Spinal cord (tissue), 10 donors: ENCODE measurements around the gene TALDO1. TPM values are rescaled to one million over a fixed set of nuclear protein-coding genes. Genes with fewer than 3 reads are reported as not detected.
A peak's percentile ranks its signal among the peaks of the same experiment; 100 is the strongest.

Experiments used
- DNase-seq, 6 donors: peaks; one replicate each; pipeline versions ENCODE4 v3.0.0 to v3.0.0-alpha.2; 2013 to 2015; ENCODE audit warnings: low spot score in 6 of 6, low read depth in 4 of 6
- H3K27ac ChIP-seq: one replicate; pipeline ENCODE4 v1.5.1; 2013; ENCODE audit warnings: low read depth, low read length, control low read depth
- H3K27me3 ChIP-seq: one replicate; pipeline ENCODE4 v1.6.1; 2013; ENCODE audit warnings: low read length; ENCODE audit not compliant: control insufficient read depth, insufficient read depth
- H3K36me3 ChIP-seq: one replicate; pipeline ENCODE4 v1.6.1; 2013; ENCODE audit warnings: low read length; ENCODE audit not compliant: control insufficient read depth, insufficient read depth
- H3K4me1 ChIP-seq: one replicate; pipeline ENCODE4 v1.6.1; 2013; ENCODE audit warnings: low read length; ENCODE audit not compliant: control insufficient read depth, insufficient read depth
- H3K4me3 ChIP-seq: one replicate; pipeline ENCODE4 v1.5.1; 2013; ENCODE audit warnings: low read depth, low read length, control low read depth
- H3K9me3 ChIP-seq: one replicate; pipeline ENCODE4 v1.6.1; 2013; ENCODE audit warnings: low read length; ENCODE audit not compliant: control insufficient read depth, insufficient read depth
- WGBS: methylation state at CpG from one replicate; pipeline ENCODE4 v1.1.5; 2013; ENCODE audit warnings: missing lambda C conversion rate; ENCODE audit not compliant: insufficient coverage; 5-methylcytosine and 5-hydroxymethylcytosine counted together
- polyA plus RNA-seq, 2 donors: library from polyadenylated mRNA; unstranded; fragments of 120-200 nt; gene quantifications; one replicate each; pipeline ENCODE4 v1.2.1, GENCODE V29; 2013; ENCODE audit not compliant: insufficient read length in 2 of 2
- total RNA-seq, 2 donors: library from RNA; depleted of rRNA in 1 of 2; stranded (reverse); fragments of 120-200 nt in 1 of 2; fragments of >200 nt in 1 of 2; gene quantifications; one replicate each; pipeline versions ENCODE4 v1.2.3 to v1.2.4, GENCODE V29; 2013 to 2014
- donor health status: healthy.

The TALDO1 gene
- total and polyA plus RNA-seq, 4 donors: 104 to 160 (median 141) TPM

GRCh38 chr11:773830-774229, 26.6 kb downstream of the TALDO1 start:
- 94% methylated on average over 9 of the region's 9 CpGs for WGBS
- Histone ChIP-seq H3K27ac (peak overlapping the region; percentile 88), H3K9me3 (no peaks in the 10 kb centered on the region), H3K4me1 (peaks cover 69% of the 10 kb centered on the region), H3K4me3 (no peak overlapping the region), H3K27me3 (no peaks in the 10 kb centered on the region), H3K36me3 (peaks cover 80% of the 10 kb centered on the region)
- DNase-seq: no peak

DNA sequence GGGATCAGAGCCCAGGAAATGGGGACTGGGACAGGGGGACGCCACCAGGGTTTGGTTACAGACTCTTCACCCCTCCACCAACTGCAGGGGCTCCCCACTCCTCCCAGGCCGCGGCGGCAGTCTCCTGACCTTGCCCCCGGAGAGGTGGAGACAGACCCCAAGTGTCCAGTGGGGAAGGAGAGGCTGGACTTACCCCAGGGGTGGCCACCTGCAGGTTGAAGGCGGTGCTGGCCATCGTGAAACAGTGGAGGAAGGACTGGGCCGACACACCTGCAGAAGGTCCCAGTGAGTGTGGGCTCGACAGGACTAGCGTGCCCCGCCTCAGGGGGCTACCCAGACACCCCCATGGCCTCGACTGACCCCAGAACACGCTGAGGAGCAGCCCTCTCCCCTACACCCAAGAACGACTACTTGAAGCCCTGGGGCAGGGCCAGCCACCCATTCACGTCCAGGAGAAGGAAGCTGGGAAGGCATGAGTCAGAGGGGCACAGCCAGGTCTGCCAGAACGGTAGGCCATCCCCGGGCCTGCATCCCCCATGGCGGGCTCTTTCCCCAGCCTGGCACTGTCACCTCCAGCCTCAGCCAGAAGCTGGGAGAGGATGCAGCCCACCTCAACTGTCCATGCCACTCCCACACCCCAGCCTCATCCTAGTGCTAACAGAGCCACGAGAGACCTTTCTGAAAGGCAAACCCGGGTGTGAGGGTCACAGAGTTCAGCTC, 27.8 kb downstream of the TALDO1 start:
- Histone ChIP-seq H3K9me3 (no peaks in the 10 kb centered on the region), H3K36me3 (peaks cover 80% of the 10 kb centered on the region), H3K4me3 (no peak overlapping the region), H3K4me1 (peaks cover 79% of the 10 kb centered on the region), H3K27ac (no peak overlapping the region), H3K27me3 (no peaks in the 10 kb centered on the region)
- WGBS: 78% methylated on average over 10 of the region's 20 CpGs
- no peak for DNase-seq

DNA sequence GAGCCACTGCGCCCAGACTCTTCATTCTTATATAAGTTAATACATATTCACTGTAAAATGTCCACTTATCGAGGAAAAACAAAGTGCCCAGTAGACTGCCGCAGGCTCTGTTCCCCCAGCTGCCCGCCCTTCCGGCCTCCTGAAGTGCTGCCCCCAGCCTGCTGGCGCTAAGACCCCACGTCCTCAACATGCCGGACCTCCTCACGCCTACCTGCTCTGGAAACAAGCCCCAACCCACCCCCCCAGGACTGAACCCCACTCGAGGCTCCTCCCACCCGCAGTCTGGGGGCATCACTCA, 28.9 kb downstream of the TALDO1 start:
- 27% methylated on average over 11 of the region's 11 CpGs for WGBS
- DNase-seq: no peak
- Histone ChIP-seq H3K4me1 (peaks cover 81% of the 10 kb centered on the region), H3K27ac (no peak overlapping the region), H3K9me3 (no peaks in the 10 kb centered on the region), H3K27me3 (no peaks in the 10 kb centered on the region), H3K36me3 (peaks cover 77% of the 10 kb centered on the region), H3K4me3 (peak overlapping the region; percentile 70)

- Histone ChIP-seq H3K9me3 (no peaks in the 10 kb centered on the region), H3K27ac (no peak overlapping the region), H3K27me3 (no peaks in the 10 kb centered on the region), H3K4me3 (peak overlapping the region; percentile 70), H3K36me3 (peaks cover 74% of the 10 kb centered on the region), H3K4me1 (peaks cover 76% of the 10 kb centered on the region)
- no peak for DNase-seq
- under 1% methylated on average over 41 of the region's 65 CpGs for WGBS
These were observed 29.5 kb downstream of the TALDO1 start for GRCh38 chr11:776561-777287.

DNA sequence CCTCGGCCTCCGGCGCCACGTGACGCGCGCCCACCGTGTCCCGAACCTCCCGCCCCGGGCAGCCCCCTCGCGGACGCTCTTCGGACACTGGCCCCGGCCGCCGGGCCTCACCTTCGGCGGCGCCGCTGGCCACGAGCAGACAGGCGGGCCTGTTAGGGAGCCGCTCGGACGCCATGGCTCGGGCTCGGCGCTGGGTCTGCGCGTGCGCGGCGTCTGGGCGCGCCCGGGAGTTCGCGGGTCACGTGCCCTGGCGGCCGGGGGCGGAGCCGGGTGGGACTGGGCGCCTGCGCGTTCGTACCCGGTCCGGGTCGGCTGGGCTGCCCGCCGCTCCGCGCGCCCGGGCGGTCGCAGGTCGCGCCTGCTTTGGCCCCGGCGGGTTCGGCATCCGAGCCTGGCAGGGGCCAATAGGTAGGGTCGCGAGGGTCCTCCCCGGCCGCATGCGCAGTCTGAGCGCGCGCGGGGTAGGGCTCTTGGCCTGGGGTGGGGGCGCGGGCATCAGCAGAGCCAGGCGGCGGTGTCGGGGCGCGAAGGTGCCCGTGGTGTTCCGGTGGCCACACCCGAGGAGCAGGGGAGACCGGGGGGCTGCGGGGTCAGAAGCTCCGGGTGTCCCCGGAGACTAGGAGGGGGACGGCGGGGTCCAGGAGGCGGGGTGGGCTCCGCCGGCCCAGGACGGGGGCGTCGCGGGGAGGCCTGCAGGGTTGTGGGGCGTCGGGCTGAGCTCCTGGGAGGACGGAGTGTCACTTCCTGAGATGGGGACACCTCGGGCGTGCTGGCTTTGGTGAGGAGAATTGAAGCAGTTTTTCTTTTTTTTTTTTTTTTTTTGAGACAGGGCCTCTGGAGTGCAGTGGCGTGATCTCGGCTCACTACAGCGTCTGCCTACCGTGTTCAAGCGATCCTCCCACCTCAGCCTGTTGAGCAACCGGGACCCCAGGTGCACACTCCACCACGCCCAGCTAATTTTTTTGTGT, 30.3 kb downstream of the TALDO1 start, which contains the start of gene GATD1:
TSS of gene GATD1 (minus strand) at position 200 of the 968 bp plus-strand sequence. CDS start at position 175, 25 bp downstream.
- peak within 1 kb of the TSS; percentile 70 for H3K4me3 ChIP-seq
- under 1% methylated on average over 102 of the region's 110 CpGs for WGBS
- peak; percentile 70 to 97 (median 86) for DNase-seq
- H3K9me3 ChIP-seq: no peaks in the 10 kb centered on the region
- H3K27ac ChIP-seq: no peak within 1 kb of the TSS
- peaks cover 74% of the 10 kb centered on the region for H3K36me3 ChIP-seq
- H3K27me3 ChIP-seq: no peaks in the 10 kb centered on the region
- H3K4me1 ChIP-seq: peaks cover 69% of the 10 kb centered on the region

- WGBS: 93% methylated on average over 23 of the region's 23 CpGs
- peaks cover 59% of the 10 kb centered on the region for H3K36me3 ChIP-seq
- no peaks in the 10 kb centered on the region for H3K27me3 ChIP-seq
- DNase-seq: no peak
- no peaks in the 10 kb centered on the region for H3K9me3 ChIP-seq
- peaks cover 66% of the 10 kb centered on the region for H3K4me1 ChIP-seq
- no peak overlapping the region for H3K27ac ChIP-seq
- no peak overlapping the region for H3K4me3 ChIP-seq
These were observed 32.0 kb downstream of the TALDO1 start for GRCh38 chr11:778976-779954.

DNA sequence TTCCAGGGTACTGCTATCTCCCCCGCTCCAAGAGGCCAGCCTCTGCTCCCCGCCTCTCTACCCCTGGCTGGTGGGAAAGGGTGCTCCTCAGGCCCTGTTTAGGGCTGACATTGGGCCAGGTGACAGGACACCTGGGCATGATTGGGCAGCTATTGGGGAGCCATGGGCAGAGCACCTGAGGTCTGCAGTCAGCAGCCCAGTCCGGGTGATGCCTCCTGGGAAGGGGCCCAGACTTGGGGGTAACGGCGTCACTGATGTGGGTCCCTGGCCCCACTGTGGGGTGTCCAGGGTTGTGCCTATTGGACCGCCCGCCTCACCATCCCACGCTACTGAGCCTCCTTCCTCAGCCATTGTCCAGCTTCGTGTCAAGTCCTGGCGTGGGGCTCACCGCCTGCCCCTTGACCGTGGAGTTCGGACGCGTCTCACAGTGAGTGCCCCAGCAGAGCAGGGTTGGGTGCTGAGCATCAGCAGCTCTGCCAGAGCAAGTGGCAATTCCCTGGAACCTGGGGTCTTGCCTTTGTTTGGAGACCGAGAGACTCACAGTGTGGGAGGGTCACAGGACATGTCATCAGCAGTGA, 32.8 kb downstream of the TALDO1 start:
- no peak for DNase-seq
- Histone ChIP-seq H3K9me3 (no peaks in the 10 kb centered on the region), H3K4me1 (peaks cover 59% of the 10 kb centered on the region), H3K36me3 (peaks cover 54% of the 10 kb centered on the region), H3K4me3 (no peak overlapping the region), H3K27me3 (no peaks in the 10 kb centered on the region), H3K27ac (no peak overlapping the region)
- WGBS: 89% methylated on average over 16 of the region's 16 CpGs

DNA sequence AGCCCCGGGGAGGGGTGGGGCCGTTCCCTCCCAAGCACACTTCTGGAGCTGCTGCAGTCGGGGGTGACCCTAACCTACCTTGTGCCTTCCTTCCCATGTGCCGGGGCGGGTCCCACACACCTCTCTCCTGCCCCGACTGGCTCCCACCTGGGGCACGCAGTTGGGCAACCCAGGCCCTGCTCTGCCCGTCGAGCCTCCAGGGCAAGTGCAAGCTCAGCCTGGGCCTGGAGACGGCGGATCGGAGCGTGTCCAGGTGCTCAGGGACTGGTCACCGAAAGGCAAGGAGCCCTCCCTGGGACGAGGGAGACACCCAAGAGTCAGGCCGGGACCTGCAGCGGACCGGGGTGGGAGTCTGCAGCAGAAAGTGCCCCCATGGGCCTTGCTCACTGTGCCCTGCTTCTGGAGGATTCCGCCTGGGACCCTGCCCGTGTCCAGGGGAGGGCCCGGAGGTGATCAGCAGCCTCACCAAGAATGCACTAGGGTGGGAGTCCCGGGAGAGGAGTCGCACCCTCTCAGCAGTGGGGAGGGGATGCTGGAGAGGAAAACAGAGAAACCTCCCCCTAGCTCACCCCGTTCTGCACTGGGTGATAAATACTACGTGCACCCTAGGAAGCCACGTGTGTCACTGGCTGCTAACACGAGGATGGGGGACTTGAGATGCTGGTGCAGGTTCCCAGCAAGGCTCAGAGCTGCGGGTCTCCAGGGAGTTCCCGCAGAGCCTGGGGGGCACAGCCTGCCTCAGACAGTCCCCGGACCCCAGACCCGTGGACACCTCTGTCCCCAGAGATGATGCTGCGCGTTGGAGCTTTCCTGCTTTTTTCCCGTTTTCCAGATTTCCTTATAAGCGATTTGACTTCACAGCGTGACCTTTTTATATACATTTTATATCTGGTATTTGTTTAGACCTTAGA, 35.3 kb downstream of the TALDO1 start:
- Histone ChIP-seq H3K4me3 (no peak overlapping the region), H3K36me3 (peaks cover 59% of the 10 kb centered on the region), H3K9me3 (no peaks in the 10 kb centered on the region), H3K27ac (no peak overlapping the region), H3K4me1 (peaks cover 43% of the 10 kb centered on the region), H3K27me3 (no peaks in the 10 kb centered on the region)
- no peak for DNase-seq
- 74% methylated on average over 26 of the region's 36 CpGs for WGBS
